LNCAP (cell line): ENCODE results near the gene LUC7L.

Experiments
- CTCF ChIP-seq: fragments of 450-650 bp; IDR thresholded peaks from 2 replicates; pipeline ENCODE4 v1.5.1; 2017; ENCODE audit warnings: mild to moderate bottlenecking

LUC7L gene

GRCh38 chr16:272633-273546 lies 43.6 kb upstream of the LUC7L start:
- no peak for TF ChIP-seq CTCF

GRCh38 chr16:270381-271255 lies 41.4 kb upstream of the LUC7L start:
- TF ChIP-seq CTCF: no peak

- no peak for TF ChIP-seq CTCF
Measured at GRCh38 chr16:269061-269796, 40.0 kb upstream of the LUC7L start.

- no peak for TF ChIP-seq CTCF
Measured at GRCh38 chr16:268141-269053, 39.1 kb upstream of the LUC7L start.

- no peak for TF ChIP-seq CTCF
Measured at GRCh38 chr16:266258-267164, 37.3 kb upstream of the LUC7L start.

- no peak for TF ChIP-seq CTCF
Measured at GRCh38 chr16:265711-266110, 36.5 kb upstream of the LUC7L start.
